Thymus (tissue), 11 donors: ENCODE data around the gene CFI. TPM values are rescaled to one million over a fixed set of nuclear protein-coding genes. Genes with fewer than 3 reads are reported as not detected.

Experiments used
- DNase-seq, 9 donors: peaks; one replicate each; pipeline ENCODE4 v3.0.0-alpha.2; 2013; ENCODE audit warnings: low spot score in 9 of 9, low read depth in 6 of 9, missing footprints in 1 of 9
- H3K27ac ChIP-seq, 2 donors: one replicate each; pipeline ENCODE4 v1.5.1; 2013; ENCODE audit warnings: control low read depth in 1 of 2, low read depth in 1 of 2, low read length in 1 of 2, mild to moderate bottlenecking in 1 of 2, moderate library complexity in 1 of 2
- H3K27me3 ChIP-seq, 2 donors: one replicate each; pipeline ENCODE4 v1.5.1; 2013; ENCODE audit warnings: low read length in 1 of 2; ENCODE audit not compliant: control insufficient read depth in 2 of 2, insufficient read depth in 1 of 2
- H3K36me3 ChIP-seq, 2 donors: one replicate each; pipeline ENCODE4 v1.5.1; 2013; ENCODE audit warnings: low read length in 1 of 2, mild to moderate bottlenecking in 1 of 2, moderate library complexity in 1 of 2; ENCODE audit not compliant: control insufficient read depth in 2 of 2, insufficient read depth in 2 of 2
- H3K4me1 ChIP-seq, 2 donors: one replicate each; pipeline ENCODE4 v1.5.1; 2013; ENCODE audit warnings: low read length in 2 of 2; ENCODE audit not compliant: control insufficient read depth in 2 of 2, insufficient read depth in 2 of 2
- H3K4me3 ChIP-seq, 2 donors: one replicate each; pipeline ENCODE4 v1.5.1; 2013; ENCODE audit warnings: low read length in 2 of 2, control low read depth in 1 of 2, mild to moderate bottlenecking in 1 of 2
- H3K9me3 ChIP-seq, 2 donors: one replicate each; pipeline ENCODE4 v1.5.1; 2013; ENCODE audit warnings: low read length in 1 of 2, mild to moderate bottlenecking in 1 of 2; ENCODE audit not compliant: control insufficient read depth in 2 of 2, insufficient read depth in 1 of 2
- WGBS: extraction: QIAGEN DNeasy Blood & Tissue Kit; methylation state at CpG from one replicate; pipeline ENCODE4 v1.1.7; 2013; 5-methylcytosine and 5-hydroxymethylcytosine counted together
- polyA plus RNA-seq: library from polyadenylated mRNA; stranded (reverse); fragments of 200-250 nt; gene quantifications from one replicate; pipeline ENCODE4 v1.2.3, GENCODE V29; 2013
- total RNA-seq: library from RNA; stranded (reverse); fragments of 120-200 nt; gene quantifications from one replicate; pipeline ENCODE4 v1.2.4, GENCODE V29; 2013
- donor health status: healthy.

Gene CFI
- total and polyA plus RNA-seq, 2 donors = 3.0 to 8.4 TPM

DNA sequence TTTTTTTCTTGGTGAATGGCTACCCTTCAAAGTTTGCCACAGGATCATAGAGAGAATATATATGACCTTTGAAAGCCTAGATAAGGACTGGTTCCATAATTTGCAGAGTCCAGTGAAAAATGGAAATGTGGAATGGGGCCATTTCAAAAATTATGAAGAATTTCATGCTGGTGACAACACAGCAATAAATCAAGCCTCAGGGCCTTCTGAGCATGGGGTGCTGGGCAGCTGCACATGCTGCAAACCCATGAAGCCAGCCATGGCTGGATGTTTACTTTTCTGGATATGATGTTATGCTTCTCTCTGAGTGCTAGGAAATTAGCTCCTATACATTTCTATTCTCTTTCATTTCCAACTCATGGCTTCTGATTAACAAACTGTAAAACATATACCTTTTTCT, 56.0 kb downstream of the CFI start:
- Histone ChIP-seq H3K4me3 (no peak overlapping the region), H3K27me3 (no peaks in the 10 kb centered on the region), H3K4me1 (no peaks in the 10 kb centered on the region), H3K9me3 (no peaks in the 10 kb centered on the region), H3K27ac (no peak overlapping the region), H3K36me3 (no peaks in the 10 kb centered on the region)
- no peak for DNase-seq

- DNase-seq = no peak
- H3K4me3 ChIP-seq = no peak overlapping the region
- no peak overlapping the region for H3K27ac ChIP-seq
- no peaks in the 10 kb centered on the region for H3K4me1 ChIP-seq
- WGBS = 98% methylated on average over 3 of the region's 3 CpGs
- no peaks in the 10 kb centered on the region for H3K36me3 ChIP-seq
- no peaks in the 10 kb centered on the region for H3K9me3 ChIP-seq
- H3K27me3 ChIP-seq = no peaks in the 10 kb centered on the region
Observed at GRCh38 chr4:109739547-109739946, 62.3 kb downstream of the CFI start.

DNA sequence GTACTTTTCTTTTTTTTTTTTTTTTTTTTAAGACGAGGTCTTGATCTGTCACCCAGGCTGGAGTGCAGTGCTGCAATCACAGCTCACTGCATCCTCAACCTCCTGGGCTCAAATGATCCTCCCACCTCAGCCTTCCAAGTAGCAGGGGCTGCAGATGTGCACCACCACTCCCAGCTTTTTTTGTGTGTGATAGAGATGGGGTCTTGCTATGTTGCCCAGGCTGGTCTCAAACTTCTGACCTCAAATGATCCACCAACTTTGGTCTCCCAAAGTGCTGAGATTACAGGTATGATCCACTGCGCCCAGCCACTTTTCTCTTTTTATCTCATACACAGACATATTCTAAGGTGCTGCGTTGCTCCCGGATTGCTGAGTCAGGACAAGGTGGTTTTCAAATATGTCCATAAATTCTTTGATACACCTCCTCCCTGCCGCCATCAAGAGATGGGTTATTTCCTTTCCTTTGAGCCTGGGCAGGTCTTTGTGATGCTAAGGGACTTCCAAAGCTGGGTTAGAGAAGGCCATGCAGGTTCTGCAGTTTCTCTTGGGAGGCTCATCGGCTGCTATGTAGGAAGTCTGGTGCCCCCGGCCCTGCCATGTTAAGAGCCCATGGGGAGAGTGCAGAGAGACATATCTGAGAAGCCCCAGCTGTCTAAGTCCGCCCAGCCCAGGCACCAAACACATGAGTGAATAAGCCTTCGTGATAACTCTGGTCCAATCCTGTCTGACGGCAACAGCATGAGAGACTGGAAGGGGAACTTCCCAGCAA, 63.5 kb downstream of the CFI start:
- 95% methylated on average over 10 of the region's 10 CpGs for WGBS
- no peaks in the 10 kb centered on the region for H3K27me3 ChIP-seq

DNA sequence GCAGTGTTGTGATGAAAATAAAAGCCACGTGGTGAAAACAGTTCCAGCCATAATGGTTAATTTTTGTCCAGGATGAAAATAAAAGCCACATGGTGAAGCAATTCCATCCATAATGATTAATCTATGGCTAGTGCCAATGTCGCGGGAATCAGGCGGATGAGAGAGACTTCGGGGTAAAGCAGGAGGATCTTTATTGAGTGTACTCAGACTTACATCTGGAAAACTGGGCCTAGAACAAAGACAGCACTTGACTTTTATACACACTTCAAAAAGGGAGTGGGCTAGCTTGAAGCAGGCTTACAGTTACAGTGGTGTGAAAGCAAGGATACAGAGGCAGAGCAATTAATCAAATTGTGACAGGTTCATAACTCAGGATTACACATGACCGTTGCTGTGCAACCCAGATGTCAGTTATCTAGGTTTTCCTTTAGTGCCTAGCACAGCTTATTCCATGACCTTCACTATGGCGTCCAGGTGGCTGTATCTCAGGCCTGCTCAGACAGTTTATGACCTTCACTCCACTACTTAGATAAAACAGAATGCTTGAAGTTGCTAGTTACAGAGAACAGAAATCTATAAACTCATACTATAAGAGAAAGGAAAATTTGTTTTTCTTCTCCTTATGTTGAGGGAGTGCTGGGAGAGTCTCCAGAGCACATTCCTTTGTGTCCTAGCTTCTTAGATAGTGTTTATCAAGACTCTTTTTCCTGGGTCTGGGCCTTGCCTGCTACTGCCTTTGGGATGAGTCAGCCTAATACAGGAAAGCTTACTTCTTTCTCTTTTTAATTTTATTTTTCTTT, 66.0 kb downstream of the CFI start:
- Histone ChIP-seq H3K27ac (no peak overlapping the region), H3K9me3 (no peaks in the 10 kb centered on the region), H3K36me3 (no peaks in the 10 kb centered on the region), H3K4me3 (no peak overlapping the region), H3K27me3 (no peaks in the 10 kb centered on the region), H3K4me1 (no peaks in the 10 kb centered on the region)
- no peak for DNase-seq
- 95% methylated on average over 7 of the region's 7 CpGs for WGBS

More for the DNA sequence above, 63.5 kb downstream of the CFI start:
- no peaks in the 10 kb centered on the region for H3K36me3 ChIP-seq
- no peak overlapping the region for H3K27ac ChIP-seq
- no peaks in the 10 kb centered on the region for H3K4me1 ChIP-seq
- H3K4me3 ChIP-seq = no peak overlapping the region
- no peaks in the 10 kb centered on the region for H3K9me3 ChIP-seq
- no peak for DNase-seq

DNA sequence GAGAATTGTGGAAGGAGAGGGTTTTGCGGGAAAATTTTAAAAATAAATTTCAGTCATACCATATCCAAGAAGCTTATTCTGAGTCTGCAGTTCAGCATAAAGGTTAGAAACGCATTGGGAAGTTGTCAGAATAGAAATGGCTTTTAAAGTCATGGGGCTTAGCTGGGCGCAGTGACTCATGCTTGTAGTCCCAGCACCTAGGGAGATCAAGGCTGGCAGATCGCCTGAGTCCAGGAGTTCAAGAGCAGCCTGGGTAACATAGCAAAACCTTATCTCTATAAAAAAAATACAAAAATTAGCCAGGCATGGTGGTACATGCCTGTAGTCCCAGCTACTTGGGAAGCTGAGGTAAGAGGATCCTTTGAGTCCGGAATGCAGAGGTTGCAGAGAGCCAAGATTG, 68.1 kb downstream of the CFI start:
- H3K4me1 ChIP-seq = peaks cover 0 to 10% of the 10 kb centered on the region in 2 donors
- DNase-seq = no peak
- no peak overlapping the region for H3K27ac ChIP-seq
- no peaks in the 10 kb centered on the region for H3K36me3 ChIP-seq
- H3K9me3 ChIP-seq = no peaks in the 10 kb centered on the region
- H3K27me3 ChIP-seq = peaks cover 0 to 6% of the 10 kb centered on the region in 2 donors
- no peak overlapping the region for H3K4me3 ChIP-seq
- WGBS = 96% methylated on average over 5 of the region's 5 CpGs

GRCh38 chr4:109730619-109731545, 70.9 kb downstream of the CFI start:
- no peaks in the 10 kb centered on the region for H3K36me3 ChIP-seq
- peak overlapping the region; percentile 62 to 84 for H3K4me3 ChIP-seq
- no peak for DNase-seq

DNA sequence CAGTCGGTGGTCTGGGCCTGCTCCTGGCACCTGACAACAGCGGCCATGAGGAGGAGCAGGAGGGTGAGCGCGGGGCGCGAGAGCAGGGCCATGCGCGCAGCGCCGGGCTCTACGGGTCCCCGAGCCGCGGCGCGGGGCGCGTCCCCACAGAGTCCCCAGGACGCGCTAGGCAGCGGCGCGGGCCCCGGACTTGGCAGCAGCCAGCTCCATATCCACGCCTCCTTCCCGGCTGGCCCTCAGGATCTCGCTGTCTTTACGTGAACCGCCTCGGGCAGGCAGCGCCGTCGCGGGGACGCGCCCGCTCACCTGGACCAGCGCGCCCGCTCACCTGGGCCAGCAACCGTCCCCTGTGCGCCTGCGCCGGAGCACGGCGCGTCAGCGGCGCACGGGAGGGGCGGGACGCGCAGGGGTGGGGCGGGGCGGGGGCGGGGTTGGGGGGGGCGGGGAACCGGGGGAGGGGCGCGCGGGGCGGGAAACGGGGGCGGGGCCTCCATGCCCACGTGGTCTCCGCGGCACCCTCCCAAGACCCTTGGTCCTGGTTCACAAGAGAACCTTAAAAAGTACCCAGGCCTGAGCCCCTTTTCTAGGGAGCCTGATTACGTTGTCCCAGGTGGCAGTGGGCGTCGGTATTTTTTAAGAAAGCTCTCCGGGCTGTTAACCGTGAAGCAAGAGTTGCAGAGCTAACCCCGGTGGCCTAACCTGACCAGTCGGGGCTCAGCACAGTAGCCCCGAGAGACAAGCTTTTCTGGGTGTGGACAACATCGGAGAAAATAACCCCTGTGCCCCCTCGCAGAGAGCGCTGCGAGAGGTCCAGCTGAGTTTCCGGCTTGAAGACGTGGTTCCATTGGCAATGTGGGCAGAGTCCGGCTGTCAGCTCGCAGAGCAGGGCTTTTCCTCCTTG, 71.8 kb downstream of the CFI start, which contains the start of gene PLA2G12A:
TSS of gene PLA2G12A (minus strand) at position 353 of the 901 bp plus-strand sequence. CDS start at position 92, 261 bp downstream.
- no peaks in the 10 kb centered on the region for H3K36me3 ChIP-seq
- H3K27me3 ChIP-seq = peaks cover 0 to 6% of the 10 kb centered on the region in 2 donors
- no peaks in the 10 kb centered on the region for H3K9me3 ChIP-seq
- peaks cover 0 to 10% of the 10 kb centered on the region in 2 donors for H3K4me1 ChIP-seq
- under 1% methylated on average over 82 of the region's 83 CpGs for WGBS
- H3K27ac ChIP-seq = peak within 1 kb of the TSS; percentile 2 to 80
- peak; percentile 8 to 87 (median 65) for DNase-seq
- peak within 1 kb of the TSS; percentile 62 to 84 for H3K4me3 ChIP-seq

More at GRCh38 chr4:109730619-109731545, 70.9 kb downstream of the CFI start:
- 60% methylated on average over 21 of the region's 21 CpGs for WGBS
- peak overlapping the region in 1 of 2 donors; percentile 76 for H3K27ac ChIP-seq
- peaks cover 0 to 6% of the 10 kb centered on the region in 2 donors for H3K27me3 ChIP-seq
- H3K9me3 ChIP-seq = no peaks in the 10 kb centered on the region
- peaks cover 0 to 10% of the 10 kb centered on the region in 2 donors for H3K4me1 ChIP-seq

DNA sequence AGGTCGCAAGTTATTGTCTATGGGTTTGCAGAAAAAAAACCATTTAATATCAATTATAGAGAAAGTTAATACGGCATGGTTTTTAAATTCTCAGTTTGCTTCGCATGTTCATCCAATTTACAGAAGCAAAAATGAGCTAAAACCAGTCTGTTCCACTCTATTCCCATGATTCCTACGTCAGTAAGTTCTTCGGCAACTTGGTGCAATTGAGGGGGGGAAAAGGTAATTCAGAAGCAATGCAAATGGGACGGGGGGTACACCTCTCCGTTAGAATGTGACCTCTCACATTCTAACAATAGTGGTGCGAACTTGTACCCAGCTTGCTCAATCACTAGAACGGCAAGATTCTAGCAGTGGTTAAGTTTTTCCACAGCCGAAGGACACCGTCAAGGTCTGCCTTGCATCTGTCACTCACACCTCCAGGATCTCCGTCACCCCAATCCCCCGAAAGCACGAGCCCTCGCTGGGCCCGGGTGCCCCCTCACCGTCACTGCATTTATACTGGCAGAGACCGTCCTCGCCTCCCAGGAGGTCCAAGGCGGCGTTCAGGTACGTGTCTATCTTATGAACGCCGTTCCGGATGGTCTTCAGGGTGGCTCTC, 72.6 kb downstream of the CFI start:
- DNase-seq = peak in 3 of 9 donors; percentile 9 to 46 (median 11)
- Histone ChIP-seq H3K36me3 (no peaks in the 10 kb centered on the region), H3K4me3 (peak overlapping the region; percentile 55 to 84), H3K27me3 (peaks cover 0 to 6% of the 10 kb centered on the region in 2 donors), H3K27ac (no peak overlapping the region), H3K9me3 (no peaks in the 10 kb centered on the region), H3K4me1 (peaks cover 0 to 10% of the 10 kb centered on the region in 2 donors)
- 2% methylated on average over 25 of the region's 25 CpGs for WGBS
